Astrocyte (in vitro differentiated cells and primary cell): ENCODE measurements around the gene EML6. TPM values are rescaled to one million over a fixed set of nuclear protein-coding genes. Genes with fewer than 3 reads are reported as not detected.

Experiments
- DNase-seq: peaks from one replicate; pipeline ENCODE4 v3.0.0-alpha.2; 2010; ENCODE audit warnings: low read depth
- FAIRE-seq: peaks from 2 replicates; lab custom pipeline; 2011; peaks lifted over from hg19 to GRCh38; lab: Jason Lieb, UNC
- H2AFZ ChIP-seq: 2 replicates; pipeline ENCODE4 v1.6.0; 2012; ENCODE audit warnings: low read depth, low read length, inconsistent platforms
- H3K27ac ChIP-seq: 2 replicates; pipeline ENCODE4 v1.5.1; 2011; ENCODE audit warnings: low read depth, low read length, inconsistent platforms
- H3K27me3 ChIP-seq: 2 replicates; pipeline ENCODE4 v1.6.0; 2011; ENCODE audit warnings: low read length, inconsistent platforms; ENCODE audit not compliant: insufficient read depth
- H3K36me3 ChIP-seq: 2 replicates; pipeline ENCODE4 v1.5.1; 2011; ENCODE audit warnings: low read length, inconsistent platforms; ENCODE audit not compliant: insufficient read depth
- H3K4me1 ChIP-seq: 2 replicates; pipeline ENCODE4 v1.5.1; 2011; ENCODE audit warnings: low read length, inconsistent platforms; ENCODE audit not compliant: insufficient read depth
- H3K4me2 ChIP-seq: 2 replicates; pipeline ENCODE4 v1.6.0; 2012; ENCODE audit warnings: low read length, inconsistent platforms
- H3K4me3 ChIP-seq: 2 replicates; pipeline ENCODE4 v1.5.1; 2011; ENCODE audit warnings: low read depth, mild to moderate bottlenecking, low read length, inconsistent platforms; ENCODE audit not compliant: insufficient read depth
- H3K79me2 ChIP-seq: 2 replicates; pipeline ENCODE4 v1.6.0; 2012; ENCODE audit warnings: mild to moderate bottlenecking, low read length, inconsistent platforms; ENCODE audit not compliant: insufficient read depth
- H3K9ac ChIP-seq: 2 replicates; pipeline ENCODE4 v1.6.0; 2012; ENCODE audit warnings: mild to moderate bottlenecking, low read length, inconsistent platforms
- H3K9me3 ChIP-seq: 2 replicates; pipeline ENCODE4 v1.5.1; 2012; ENCODE audit warnings: low read depth, mild to moderate bottlenecking, low read length, inconsistent platforms; ENCODE audit not compliant: insufficient read depth
- H4K20me1 ChIP-seq: 2 replicates; pipeline ENCODE4 v1.6.0; 2012; ENCODE audit warnings: low read length, inconsistent platforms; ENCODE audit not compliant: insufficient read depth
- H3K27ac Mint-ChIP-seq: one replicate; pipeline ENCODE4 v1.8.0; 2021; ENCODE audit warnings: mild to moderate bottlenecking, mixed read lengths; ENCODE audit not compliant: unreplicated experiment
- H3K27me3 Mint-ChIP-seq: one replicate; pipeline ENCODE4 v1.8.0; 2021; ENCODE audit warnings: low read depth, mixed read lengths; ENCODE audit not compliant: unreplicated experiment
- H3K36me3 Mint-ChIP-seq: one replicate; pipeline ENCODE4 v1.8.0; 2021; ENCODE audit warnings: low read depth, mixed read lengths; ENCODE audit not compliant: unreplicated experiment
- H3K4me1 Mint-ChIP-seq: one replicate; pipeline ENCODE4 v1.8.0; 2021; ENCODE audit warnings: low read depth, mixed read lengths; ENCODE audit not compliant: unreplicated experiment
- H3K4me3 Mint-ChIP-seq: one replicate; pipeline ENCODE4 v1.8.0; 2021; ENCODE audit warnings: mild to moderate bottlenecking, moderate library complexity, mixed read lengths; ENCODE audit not compliant: unreplicated experiment
- H3K9me3 Mint-ChIP-seq: one replicate; pipeline ENCODE4 v1.8.0; 2021; ENCODE audit warnings: mild to moderate bottlenecking, mixed read lengths; ENCODE audit not compliant: unreplicated experiment
- EZH2 ChIP-seq: IDR thresholded peaks from 2 replicates; pipeline ENCODE4 v1.6.1; 2012; ENCODE audit warnings: mild to moderate bottlenecking, low read length, inconsistent platforms; ENCODE audit not compliant: insufficient read depth
- total RNA-seq: library from RNA; stranded (reverse); gene quantifications from 2 replicates; pipeline ENCODE4 v1.2.1, GENCODE V29; 2021
- TF ChIP-seq, protein P1 (sequence below): IDR thresholded peaks from 2 replicates; pipeline ENCODE4 v1.5.1; 2011; ENCODE audit warnings: low read depth, mild to moderate bottlenecking, inconsistent platforms, low read length, moderate library complexity; ENCODE audit not compliant: insufficient read depth

Gene EML6
- total RNA-seq, 1 donor from 2014 or later = 0.23 TPM

DNA sequence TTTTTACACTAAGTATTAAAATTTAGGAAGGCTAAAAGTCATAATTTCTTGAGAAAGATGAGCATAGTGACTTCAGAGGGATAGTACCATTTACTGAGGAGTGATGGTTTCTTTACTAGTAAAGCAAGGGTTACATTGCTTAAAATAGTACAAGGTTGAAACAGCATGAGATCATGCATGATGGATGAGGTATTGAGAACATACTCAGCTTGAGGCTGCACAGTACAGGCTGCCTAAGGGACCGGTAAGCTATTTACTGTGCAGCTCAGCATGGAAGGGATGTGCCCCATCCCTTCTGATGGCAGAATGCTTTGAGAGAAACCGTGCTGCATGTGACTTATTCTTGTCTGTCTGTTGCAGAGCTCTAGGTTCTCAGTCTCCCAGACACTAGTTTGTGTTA lies 122.1 kb downstream of the EML6 start:
- H4K20me1 ChIP-seq = no peaks in the 10 kb centered on the region
- H3K4me1 ChIP-seq = no peaks in the 10 kb centered on the region
- Mint-ChIP-seq H3K27ac (no peak overlapping the region), H3K27me3 (peaks cover 9% of the 10 kb centered on the region), H3K4me1 (no peaks in the 10 kb centered on the region), H3K36me3 (no peaks in the 10 kb centered on the region), H3K4me3 (no peak overlapping the region), H3K9me3 (no peaks in the 10 kb centered on the region)
- DNase-seq (peak; percentile 40), FAIRE-seq (no peak)
- no peak overlapping the region for H2AFZ ChIP-seq
- no peaks in the 10 kb centered on the region for H3K9me3 ChIP-seq
- no peak overlapping the region for H3K4me3 ChIP-seq
- H3K27ac ChIP-seq = no peak overlapping the region
- TF ChIP-seq, protein P1, sequence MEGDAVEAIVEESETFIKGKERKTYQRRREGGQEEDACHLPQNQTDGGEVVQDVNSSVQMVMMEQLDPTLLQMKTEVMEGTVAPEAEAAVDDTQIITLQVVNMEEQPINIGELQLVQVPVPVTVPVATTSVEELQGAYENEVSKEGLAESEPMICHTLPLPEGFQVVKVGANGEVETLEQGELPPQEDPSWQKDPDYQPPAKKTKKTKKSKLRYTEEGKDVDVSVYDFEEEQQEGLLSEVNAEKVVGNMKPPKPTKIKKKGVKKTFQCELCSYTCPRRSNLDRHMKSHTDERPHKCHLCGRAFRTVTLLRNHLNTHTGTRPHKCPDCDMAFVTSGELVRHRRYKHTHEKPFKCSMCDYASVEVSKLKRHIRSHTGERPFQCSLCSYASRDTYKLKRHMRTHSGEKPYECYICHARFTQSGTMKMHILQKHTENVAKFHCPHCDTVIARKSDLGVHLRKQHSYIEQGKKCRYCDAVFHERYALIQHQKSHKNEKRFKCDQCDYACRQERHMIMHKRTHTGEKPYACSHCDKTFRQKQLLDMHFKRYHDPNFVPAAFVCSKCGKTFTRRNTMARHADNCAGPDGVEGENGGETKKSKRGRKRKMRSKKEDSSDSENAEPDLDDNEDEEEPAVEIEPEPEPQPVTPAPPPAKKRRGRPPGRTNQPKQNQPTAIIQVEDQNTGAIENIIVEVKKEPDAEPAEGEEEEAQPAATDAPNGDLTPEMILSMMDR = no peak
- no peak overlapping the region for H3K9ac ChIP-seq
- no peaks in the 10 kb centered on the region for H3K36me3 ChIP-seq
- H3K79me2 ChIP-seq = no peaks in the 10 kb centered on the region
- H3K27me3 ChIP-seq = no peaks in the 10 kb centered on the region
- H3K4me2 ChIP-seq = no peak overlapping the region

DNA sequence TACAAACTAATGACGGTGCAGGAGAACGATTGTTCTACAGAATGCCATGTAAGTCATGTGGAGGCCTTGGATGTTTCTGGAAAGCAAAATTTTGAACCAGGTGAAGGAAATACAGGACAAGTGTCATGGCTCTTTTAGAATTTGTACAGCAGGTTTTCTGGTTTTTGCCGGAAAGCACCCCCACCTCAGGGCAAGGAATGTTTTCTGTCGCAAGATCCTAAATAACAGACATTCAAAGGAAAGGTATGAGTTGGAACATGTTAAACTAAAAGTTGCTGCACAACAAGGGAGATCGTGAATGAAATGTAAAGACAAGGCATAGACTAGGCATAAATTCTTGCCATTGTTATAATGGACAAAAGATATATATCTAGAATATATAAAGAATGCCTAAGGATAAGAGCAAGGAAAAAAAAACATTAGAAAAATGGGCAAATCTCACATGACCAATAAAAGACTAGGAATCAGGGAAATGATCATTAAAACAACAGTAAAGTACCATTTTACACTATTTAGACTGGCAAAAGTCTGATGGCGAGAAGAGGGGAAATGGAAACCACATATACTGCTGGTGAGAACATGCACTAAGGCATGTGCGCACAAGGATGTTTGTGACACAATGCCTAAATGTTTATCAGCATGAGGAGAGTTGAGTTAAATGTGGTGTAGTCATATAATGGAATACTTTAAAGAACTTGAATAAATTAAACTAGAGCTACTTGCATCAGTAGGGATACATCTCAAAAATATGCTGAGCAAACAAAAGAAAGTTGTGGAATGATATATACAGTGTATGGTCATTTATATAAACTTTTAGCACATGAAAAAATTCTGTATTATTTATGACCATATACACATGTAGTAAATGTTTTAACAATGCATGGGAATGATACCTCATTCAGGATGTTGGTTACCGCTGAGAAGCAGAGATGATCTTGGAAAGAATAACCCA lies 127.0 kb downstream of the EML6 start:
- Mint-ChIP-seq H3K27me3 (peaks cover 2% of the 10 kb centered on the region), H3K9me3 (no peaks in the 10 kb centered on the region), H3K27ac (no peak overlapping the region), H3K36me3 (no peaks in the 10 kb centered on the region), H3K4me3 (no peak overlapping the region), H3K4me1 (no peaks in the 10 kb centered on the region)
- H3K4me3 ChIP-seq = no peak overlapping the region
- TF ChIP-seq, protein P1 = no peak
- no peak for TF ChIP-seq EZH2
- H3K9ac ChIP-seq = no peak overlapping the region
- no peak overlapping the region for H2AFZ ChIP-seq
- FAIRE-seq = no peak
- H3K27me3 ChIP-seq = no peaks in the 10 kb centered on the region
- no peaks in the 10 kb centered on the region for H3K9me3 ChIP-seq
- H3K27ac ChIP-seq = no peak overlapping the region
- H4K20me1 ChIP-seq = no peaks in the 10 kb centered on the region
- H3K4me1 ChIP-seq = no peaks in the 10 kb centered on the region
- no peaks in the 10 kb centered on the region for H3K36me3 ChIP-seq
- DNase-seq = no peak
- no peaks in the 10 kb centered on the region for H3K79me2 ChIP-seq
- no peak overlapping the region for H3K4me2 ChIP-seq
